ENCODE results near the gene RAB27B.

Gene RAB27B

GRCh38 chr18:54801374-54801773, 26.9 kb upstream of the RAB27B start:
- Histone ChIP-seq H3K27me3 (ENCODE audit: insufficient read depth, low read length, poor library complexity) (no peaks in the 10 kb centered on the region), H2BK5ac (ENCODE audit: low read length) (no peak overlapping the region), H3K9ac (ENCODE audit: low read length) (no peak overlapping the region), H3K79me1 (ENCODE audit: low read length) (no peaks in the 10 kb centered on the region), H3K4me1 (ENCODE audit: control insufficient read depth, low read depth, low read length) (no peaks in the 10 kb centered on the region), H3K4me3 (ENCODE audit: low read length) (no peak overlapping the region), H3K4ac (ENCODE audit: low read depth, low read length) (no peak overlapping the region), H2AK5ac (ENCODE audit: low read length) (no peak overlapping the region), H3K4me2 (ENCODE audit: low read length) (no peak overlapping the region), H3K79me2 (ENCODE audit: control insufficient read depth, insufficient read depth, low read length) (no peaks in the 10 kb centered on the region), H4K8ac (ENCODE audit: low read depth, low read length) (no peak overlapping the region), H3K56ac (ENCODE audit: low read length) (no peak overlapping the region), H3K23ac (ENCODE audit: low read length) (no peak overlapping the region), H2BK120ac (ENCODE audit: low read depth, low read length) (no peak overlapping the region), H3K36me3 (ENCODE audit: control insufficient read depth, insufficient read depth, low read length) (no peaks in the 10 kb centered on the region), H2BK15ac (replicated peaks; ENCODE audit: low read depth) (no peak overlapping the region), H3K27ac (ENCODE audit: low read depth, low read length) (no peak overlapping the region), H3K18ac (ENCODE audit: low read length) (no peak overlapping the region), H4K5ac (ENCODE audit: low read length) (no peak overlapping the region)
- DNase-seq, result no peak
- WGBS (ENCODE audit: extremely low coverage, insufficient coverage, low lambda C conversion rate), result no CpG with 5 or more reads among the region's 1 CpG

- no CpG with 5 or more reads among the region's 2 CpGs for WGBS (ENCODE audit: extremely low coverage, insufficient coverage, low lambda C conversion rate)
- no peak overlapping the region for H2BK15ac ChIP-seq (replicated peaks; ENCODE audit: low read depth)
Observed at GRCh38 chr18:54802178-54802577, 26.1 kb upstream of the RAB27B start.

GRCh38 chr18:54802686-54803395, 25.4 kb upstream of the RAB27B start:
- Histone ChIP-seq H3K36me3 (ENCODE audit: control insufficient read depth, insufficient read depth, low read length) (no peaks in the 10 kb centered on the region), H3K9ac (ENCODE audit: low read length) (no peak overlapping the region), H2BK120ac (ENCODE audit: low read depth, low read length) (no peak overlapping the region), H3K79me2 (ENCODE audit: control insufficient read depth, insufficient read depth, low read length) (no peaks in the 10 kb centered on the region), H3K27me3 (ENCODE audit: insufficient read depth, low read length, poor library complexity) (no peaks in the 10 kb centered on the region), H4K8ac (ENCODE audit: low read depth, low read length) (no peak overlapping the region), H2AK5ac (ENCODE audit: low read length) (no peak overlapping the region), H3K4me2 (ENCODE audit: low read length) (no peak overlapping the region), H3K4me3 (ENCODE audit: low read length) (no peak overlapping the region), H3K18ac (ENCODE audit: low read length) (no peak overlapping the region), H2BK15ac (replicated peaks; ENCODE audit: low read depth) (no peak overlapping the region), H3K23ac (ENCODE audit: low read length) (no peak overlapping the region), H2BK5ac (ENCODE audit: low read length) (no peak overlapping the region), H3K79me1 (ENCODE audit: low read length) (no peaks in the 10 kb centered on the region), H3K4ac (ENCODE audit: low read depth, low read length) (no peak overlapping the region), H4K5ac (ENCODE audit: low read length) (no peak overlapping the region), H3K4me1 (ENCODE audit: control insufficient read depth, low read depth, low read length) (no peaks in the 10 kb centered on the region), H3K56ac (ENCODE audit: low read length) (no peak overlapping the region), H3K27ac (ENCODE audit: low read depth, low read length) (no peak overlapping the region)
- no peak for DNase-seq
- no CpG with 5 or more reads among the region's 2 CpGs for WGBS (ENCODE audit: extremely low coverage, insufficient coverage, low lambda C conversion rate)

More at GRCh38 chr18:54802178-54802577, 26.1 kb upstream of the RAB27B start:
- H4K8ac ChIP-seq (ENCODE audit: low read depth, low read length), result no peak overlapping the region
- H3K23ac ChIP-seq (ENCODE audit: low read length), result no peak overlapping the region
- no peaks in the 10 kb centered on the region for H3K4me1 ChIP-seq (ENCODE audit: control insufficient read depth, low read depth, low read length)
- no peak overlapping the region for H3K9ac ChIP-seq (ENCODE audit: low read length)
- no peaks in the 10 kb centered on the region for H3K36me3 ChIP-seq (ENCODE audit: control insufficient read depth, insufficient read depth, low read length)
- H3K4ac ChIP-seq (ENCODE audit: low read depth, low read length), result no peak overlapping the region
- no peak for DNase-seq
- H3K56ac ChIP-seq (ENCODE audit: low read length), result no peak overlapping the region
- no peaks in the 10 kb centered on the region for H3K79me1 ChIP-seq (ENCODE audit: low read length)
- H3K4me2 ChIP-seq (ENCODE audit: low read length), result no peak overlapping the region
- no peak overlapping the region for H3K27ac ChIP-seq (ENCODE audit: low read depth, low read length)
- no peak overlapping the region for H4K5ac ChIP-seq (ENCODE audit: low read length)
- H3K27me3 ChIP-seq (ENCODE audit: insufficient read depth, low read length, poor library complexity), result no peaks in the 10 kb centered on the region
- no peak overlapping the region for H3K18ac ChIP-seq (ENCODE audit: low read length)
- H3K79me2 ChIP-seq (ENCODE audit: control insufficient read depth, insufficient read depth, low read length), result no peaks in the 10 kb centered on the region
- H3K4me3 ChIP-seq (ENCODE audit: low read length), result no peak overlapping the region
- H2BK120ac ChIP-seq (ENCODE audit: low read depth, low read length), result no peak overlapping the region
- H2AK5ac ChIP-seq (ENCODE audit: low read length), result no peak overlapping the region
- H2BK5ac ChIP-seq (ENCODE audit: low read length), result no peak overlapping the region

- Histone ChIP-seq H2BK120ac (ENCODE audit: low read depth, low read length) (no peak overlapping the region), H3K56ac (ENCODE audit: low read length) (no peak overlapping the region), H2BK5ac (ENCODE audit: low read length) (no peak overlapping the region), H3K18ac (ENCODE audit: low read length) (no peak overlapping the region), H3K9ac (ENCODE audit: low read length) (no peak overlapping the region), H3K27ac (ENCODE audit: low read depth, low read length) (no peak overlapping the region), H2BK15ac (replicated peaks; ENCODE audit: low read depth) (no peak overlapping the region), H2AK5ac (ENCODE audit: low read length) (no peak overlapping the region), H3K4me1 (ENCODE audit: control insufficient read depth, low read depth, low read length) (no peaks in the 10 kb centered on the region), H3K4me3 (ENCODE audit: low read length) (no peak overlapping the region), H3K36me3 (ENCODE audit: control insufficient read depth, insufficient read depth, low read length) (no peaks in the 10 kb centered on the region), H3K27me3 (ENCODE audit: insufficient read depth, low read length, poor library complexity) (no peaks in the 10 kb centered on the region), H4K5ac (ENCODE audit: low read length) (no peak overlapping the region), H3K23ac (ENCODE audit: low read length) (no peak overlapping the region), H4K8ac (ENCODE audit: low read depth, low read length) (no peak overlapping the region), H3K4ac (ENCODE audit: low read depth, low read length) (no peak overlapping the region), H3K79me2 (ENCODE audit: control insufficient read depth, insufficient read depth, low read length) (no peaks in the 10 kb centered on the region), H3K79me1 (ENCODE audit: low read length) (no peaks in the 10 kb centered on the region), H3K4me2 (ENCODE audit: low read length) (no peak overlapping the region)
- WGBS (ENCODE audit: extremely low coverage, insufficient coverage, low lambda C conversion rate), result no CpG with 5 or more reads among the region's 3 CpGs
- no peak for DNase-seq
Observed at GRCh38 chr18:54805571-54806334, 22.5 kb upstream of the RAB27B start.

- Histone ChIP-seq H3K18ac (ENCODE audit: low read length) (no peak overlapping the region), H3K9ac (ENCODE audit: low read length) (no peak overlapping the region), H3K27me3 (ENCODE audit: insufficient read depth, low read length, poor library complexity) (no peaks in the 10 kb centered on the region), H4K8ac (ENCODE audit: low read depth, low read length) (no peak overlapping the region), H3K27ac (ENCODE audit: low read depth, low read length) (no peak overlapping the region), H2BK120ac (ENCODE audit: low read depth, low read length) (no peak overlapping the region), H3K36me3 (ENCODE audit: control insufficient read depth, insufficient read depth, low read length) (no peaks in the 10 kb centered on the region), H3K79me2 (ENCODE audit: control insufficient read depth, insufficient read depth, low read length) (no peaks in the 10 kb centered on the region), H3K79me1 (ENCODE audit: low read length) (no peaks in the 10 kb centered on the region), H3K23ac (ENCODE audit: low read length) (no peak overlapping the region), H4K5ac (ENCODE audit: low read length) (no peak overlapping the region), H3K4me1 (ENCODE audit: control insufficient read depth, low read depth, low read length) (no peaks in the 10 kb centered on the region), H2AK5ac (ENCODE audit: low read length) (no peak overlapping the region), H3K4me3 (ENCODE audit: low read length) (no peak overlapping the region), H3K4ac (ENCODE audit: low read depth, low read length) (no peak overlapping the region), H3K56ac (ENCODE audit: low read length) (no peak overlapping the region), H2BK5ac (ENCODE audit: low read length) (no peak overlapping the region), H2BK15ac (replicated peaks; ENCODE audit: low read depth) (no peak overlapping the region), H3K4me2 (ENCODE audit: low read length) (no peak overlapping the region)
- no peak for DNase-seq
Observed at GRCh38 chr18:54806526-54806925, 21.8 kb upstream of the RAB27B start.
